ENCODE results near the gene SMIM7.

Gene SMIM7

DNA sequence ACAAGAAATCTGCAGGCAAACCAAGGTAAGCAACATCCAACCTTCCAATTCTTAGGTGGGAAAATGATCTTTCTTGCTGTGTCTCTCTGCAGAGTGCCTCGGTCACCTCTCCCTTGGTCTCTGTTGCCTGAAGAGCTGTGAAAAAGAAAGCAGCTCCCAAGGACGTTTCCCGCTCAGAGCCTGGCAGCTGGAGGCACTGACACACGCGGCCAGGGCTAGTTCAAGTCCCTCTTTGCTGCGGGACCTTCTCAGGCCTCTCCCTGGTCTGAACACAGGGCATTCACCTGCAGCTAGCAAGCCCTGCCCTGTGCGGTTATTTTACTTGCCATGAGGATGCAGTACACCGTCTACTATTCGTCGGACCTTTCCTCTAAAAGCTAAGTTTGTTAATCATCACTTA is 35.7 kb downstream of the SMIM7 start:
- Histone ChIP-seq H4K20me1 (ENCODE audit: insufficient read depth, low read length) (peaks cover 62% of the 10 kb centered on the region), H3K9me3 (replicated peaks; ENCODE audit: insufficient read depth, low read length) (no peaks in the 10 kb centered on the region), H3K9me2 (replicated peaks; ENCODE audit: insufficient read depth, low read length) (no peaks in the 10 kb centered on the region), H3K4me3 (ENCODE audit: low read length) (no peak overlapping the region), H3K4me1 (ENCODE audit: low read length) (peaks cover 30% of the 10 kb centered on the region), H3K27me3 (replicated peaks; ENCODE audit: insufficient read depth, low read length) (no peaks in the 10 kb centered on the region), H3F3A (ENCODE audit: insufficient read depth, low read length) (peaks cover 17% of the 10 kb centered on the region), H2AFZ (ENCODE audit: low read length) (no peak overlapping the region), H3K27ac (ENCODE audit: low read length) (peak overlapping the region; percentile 34; the same call in 1 of the 2 replicates), H3K9ac (ENCODE audit: low read length) (peak overlapping the region; percentile 9; the same call in 1 of the 2 replicates), H3K79me2 (ENCODE audit: low read length) (peaks cover 86% of the 10 kb centered on the region), H3K36me3 (replicated peaks; ENCODE audit: insufficient read depth, low read length) (no peaks in the 10 kb centered on the region; the same call in 1 of the 2 replicates), H3K4me2 (ENCODE audit: low read depth, low read length) (peak overlapping the region; percentile 18; the same call in 1 of the 2 replicates)
- TF ChIP-seq, protein P1, sequence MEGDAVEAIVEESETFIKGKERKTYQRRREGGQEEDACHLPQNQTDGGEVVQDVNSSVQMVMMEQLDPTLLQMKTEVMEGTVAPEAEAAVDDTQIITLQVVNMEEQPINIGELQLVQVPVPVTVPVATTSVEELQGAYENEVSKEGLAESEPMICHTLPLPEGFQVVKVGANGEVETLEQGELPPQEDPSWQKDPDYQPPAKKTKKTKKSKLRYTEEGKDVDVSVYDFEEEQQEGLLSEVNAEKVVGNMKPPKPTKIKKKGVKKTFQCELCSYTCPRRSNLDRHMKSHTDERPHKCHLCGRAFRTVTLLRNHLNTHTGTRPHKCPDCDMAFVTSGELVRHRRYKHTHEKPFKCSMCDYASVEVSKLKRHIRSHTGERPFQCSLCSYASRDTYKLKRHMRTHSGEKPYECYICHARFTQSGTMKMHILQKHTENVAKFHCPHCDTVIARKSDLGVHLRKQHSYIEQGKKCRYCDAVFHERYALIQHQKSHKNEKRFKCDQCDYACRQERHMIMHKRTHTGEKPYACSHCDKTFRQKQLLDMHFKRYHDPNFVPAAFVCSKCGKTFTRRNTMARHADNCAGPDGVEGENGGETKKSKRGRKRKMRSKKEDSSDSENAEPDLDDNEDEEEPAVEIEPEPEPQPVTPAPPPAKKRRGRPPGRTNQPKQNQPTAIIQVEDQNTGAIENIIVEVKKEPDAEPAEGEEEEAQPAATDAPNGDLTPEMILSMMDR (IDR thresholded peaks at IDR 0.05; ENCODE audit: low read length), result no peak
- TF ChIP-seq EZH2 (optimal IDR thresholded peaks at IDR 0.05; ENCODE audit: low read depth, low read length) (no peak), EZH2phosphoT487 (IDR thresholded peaks at IDR 0.05; ENCODE audit: low read length) (no peak)
- DNase-seq, result no peak

DNA sequence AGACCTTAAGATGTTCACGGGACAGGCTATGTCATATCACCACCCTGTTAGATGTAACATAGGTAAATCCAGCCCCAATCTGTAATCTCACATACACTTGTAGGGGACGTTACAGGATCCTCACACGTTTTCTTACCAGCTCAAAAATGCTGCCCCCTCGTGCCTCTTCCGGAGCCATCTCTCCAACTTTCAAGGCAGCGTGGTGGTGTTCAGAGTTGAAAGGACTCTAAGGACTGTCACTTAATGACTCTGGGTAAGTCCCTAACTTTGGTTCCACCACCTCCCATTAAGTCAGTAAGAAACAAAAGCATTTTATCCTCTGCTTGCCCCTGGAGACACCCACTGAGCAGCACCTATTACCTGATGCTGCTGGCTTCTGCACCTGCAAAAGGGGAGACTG is 36.4 kb downstream of the SMIM7 start:
- H3K36me3 ChIP-seq (replicated peaks; ENCODE audit: insufficient read depth, low read length), result no peaks in the 10 kb centered on the region; the same call in 1 of the 2 replicates
- H3K4me1 ChIP-seq (ENCODE audit: low read length), result peaks cover 30% of the 10 kb centered on the region
- peak overlapping the region; percentile 9; the same call in 1 of the 2 replicates for H3K9ac ChIP-seq (ENCODE audit: low read length)
- H3K4me3 ChIP-seq (ENCODE audit: low read length), result no peak overlapping the region
- H3K9me3 ChIP-seq (replicated peaks; ENCODE audit: insufficient read depth, low read length), result no peaks in the 10 kb centered on the region
- H3K9me2 ChIP-seq (replicated peaks; ENCODE audit: insufficient read depth, low read length), result no peaks in the 10 kb centered on the region
- peaks cover 92% of the 10 kb centered on the region for H3K79me2 ChIP-seq (ENCODE audit: low read length)
- peak; percentile 63 for DNase-seq
- peaks cover 10% of the 10 kb centered on the region; the same call in 1 of the 2 replicates for H3F3A ChIP-seq (ENCODE audit: insufficient read depth, low read length)
- no peak overlapping the region for H2AFZ ChIP-seq (ENCODE audit: low read length)
- peak overlapping the region; percentile 34; the same call in 1 of the 2 replicates for H3K27ac ChIP-seq (ENCODE audit: low read length)
- TF ChIP-seq, protein P1 (IDR thresholded peaks at IDR 0.05; ENCODE audit: low read length), result peak; percentile 41
- TF ChIP-seq EZH2phosphoT487 (IDR thresholded peaks at IDR 0.05; ENCODE audit: low read length) (no peak), EZH2 (optimal IDR thresholded peaks at IDR 0.05; ENCODE audit: low read depth, low read length) (no peak)
- peaks cover 69% of the 10 kb centered on the region for H4K20me1 ChIP-seq (ENCODE audit: insufficient read depth, low read length)
- H3K4me2 ChIP-seq (ENCODE audit: low read depth, low read length), result peak overlapping the region; percentile 18; the same call in 1 of the 2 replicates
- no peaks in the 10 kb centered on the region for H3K27me3 ChIP-seq (replicated peaks; ENCODE audit: insufficient read depth, low read length)

DNA sequence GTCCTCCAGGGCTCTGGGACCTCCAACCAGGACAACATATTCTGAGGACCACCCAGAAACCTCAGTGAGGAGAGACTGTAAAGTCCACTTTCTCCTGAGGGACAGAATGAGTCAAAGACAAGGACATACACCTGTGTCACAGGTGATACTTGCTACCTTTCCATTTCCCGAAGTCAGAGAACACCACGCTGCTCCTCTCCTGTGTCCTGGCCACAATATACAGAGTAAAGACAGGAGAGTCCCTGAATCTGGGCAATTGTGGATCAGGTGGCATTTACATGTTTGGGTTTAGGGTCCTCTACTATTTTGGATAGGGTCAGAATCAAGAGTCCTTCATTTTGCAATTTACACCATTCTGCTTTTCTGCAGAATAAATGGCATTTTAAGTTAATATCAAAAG is 36.9 kb downstream of the SMIM7 start:
- no peaks in the 10 kb centered on the region; the same call in 1 of the 2 replicates for H3K36me3 ChIP-seq (replicated peaks; ENCODE audit: insufficient read depth, low read length)

More for the DNA sequence above, 36.9 kb downstream of the SMIM7 start:
- Histone ChIP-seq H2AFZ (ENCODE audit: low read length) (no peak overlapping the region), H3K27me3 (replicated peaks; ENCODE audit: insufficient read depth, low read length) (no peaks in the 10 kb centered on the region), H3K9me2 (replicated peaks; ENCODE audit: insufficient read depth, low read length) (no peaks in the 10 kb centered on the region), H3K4me3 (ENCODE audit: low read length) (no peak overlapping the region), H4K20me1 (ENCODE audit: insufficient read depth, low read length) (peaks cover 74% of the 10 kb centered on the region), H3K4me2 (ENCODE audit: low read depth, low read length) (no peak overlapping the region), H3K27ac (ENCODE audit: low read length) (no peak overlapping the region; the same call in 1 of the 2 replicates), H3K4me1 (ENCODE audit: low read length) (peaks cover 30% of the 10 kb centered on the region), H3K9me3 (replicated peaks; ENCODE audit: insufficient read depth, low read length) (no peaks in the 10 kb centered on the region), H3K79me2 (ENCODE audit: low read length) (peaks cover 98% of the 10 kb centered on the region), H3F3A (ENCODE audit: insufficient read depth, low read length) (peaks cover 8% of the 10 kb centered on the region; the same call in 1 of the 2 replicates), H3K9ac (ENCODE audit: low read length) (0 out of 2 replicates have a peak overlapping the region, but pooled peaks have one; percentile 7)
- TF ChIP-seq, protein P1 (IDR thresholded peaks at IDR 0.05; ENCODE audit: low read length), result no peak
- no peak for TF ChIP-seq EZH2phosphoT487 (IDR thresholded peaks at IDR 0.05; ENCODE audit: low read length)
- TF ChIP-seq EZH2 (optimal IDR thresholded peaks at IDR 0.05; ENCODE audit: low read depth, low read length), result no peak
- DNase-seq, result no peak
